ENCODE results near the gene LPP. TPM values are rescaled to one million over a fixed set of nuclear protein-coding genes. Genes with fewer than 3 reads are reported as not detected.

LPP gene
- total RNA-seq, 1 donor from 2014 or later, result 14.2 TPM

- H3K27me3 ChIP-seq (ENCODE audit: control insufficient read depth, insufficient read depth, low read length), result no peaks in the 10 kb centered on the region
- peak; percentile 93 for DNase-seq (ENCODE audit: low read depth)
- H3K4me3 ChIP-seq (ENCODE audit: low read depth, low read length), result no peak overlapping the region
- no peak for TF ChIP-seq CTCF (IDR thresholded peaks at IDR 0.05; ENCODE audit: insufficient read depth, low read length, severe bottlenecking)
- FAIRE-seq, result no peak
- H3K36me3 ChIP-seq (ENCODE audit: control insufficient read depth, insufficient read depth, low read length), result peaks cover 1% of the 10 kb centered on the region
Observed at GRCh38 chr3:188296761-188297612, 143.0 kb downstream of the LPP start.

GRCh38 chr3:188298585-188298984 lies 144.6 kb downstream of the LPP start:
- DNase-seq (ENCODE audit: low read depth) (no peak), FAIRE-seq (no peak)
- H3K36me3 ChIP-seq (ENCODE audit: control insufficient read depth, insufficient read depth, low read length), result peaks cover 1% of the 10 kb centered on the region
- no peak for TF ChIP-seq CTCF (IDR thresholded peaks at IDR 0.05; ENCODE audit: insufficient read depth, low read length, severe bottlenecking)
- no peaks in the 10 kb centered on the region for H3K27me3 ChIP-seq (ENCODE audit: control insufficient read depth, insufficient read depth, low read length)
- H3K4me3 ChIP-seq (ENCODE audit: low read depth, low read length), result no peak overlapping the region

GRCh38 chr3:188299068-188299467 lies 145.1 kb downstream of the LPP start:
- Histone ChIP-seq H3K27me3 (ENCODE audit: control insufficient read depth, insufficient read depth, low read length) (no peaks in the 10 kb centered on the region), H3K36me3 (ENCODE audit: control insufficient read depth, insufficient read depth, low read length) (peaks cover 1% of the 10 kb centered on the region), H3K4me3 (ENCODE audit: low read depth, low read length) (no peak overlapping the region)
- DNase-seq (ENCODE audit: low read depth) (no peak), FAIRE-seq (no peak)
- no peak for TF ChIP-seq CTCF (IDR thresholded peaks at IDR 0.05; ENCODE audit: insufficient read depth, low read length, severe bottlenecking)

- no peak for TF ChIP-seq CTCF (IDR thresholded peaks at IDR 0.05; ENCODE audit: insufficient read depth, low read length, severe bottlenecking)
- Histone ChIP-seq H3K36me3 (ENCODE audit: control insufficient read depth, insufficient read depth, low read length) (peaks cover 1% of the 10 kb centered on the region), H3K4me3 (ENCODE audit: low read depth, low read length) (no peak overlapping the region), H3K27me3 (ENCODE audit: control insufficient read depth, insufficient read depth, low read length) (no peaks in the 10 kb centered on the region)
- DNase-seq (ENCODE audit: low read depth) (no peak), FAIRE-seq (no peak)
Observed at GRCh38 chr3:188299708-188300107, 145.8 kb downstream of the LPP start.

- Histone ChIP-seq H3K4me3 (ENCODE audit: low read depth, low read length) (no peak overlapping the region), H3K27me3 (ENCODE audit: control insufficient read depth, insufficient read depth, low read length) (no peaks in the 10 kb centered on the region), H3K36me3 (ENCODE audit: control insufficient read depth, insufficient read depth, low read length) (peaks cover 1% of the 10 kb centered on the region)
- FAIRE-seq (no peak), DNase-seq (ENCODE audit: low read depth) (no peak)
- TF ChIP-seq CTCF (IDR thresholded peaks at IDR 0.05; ENCODE audit: insufficient read depth, low read length, severe bottlenecking), result no peak
Observed at GRCh38 chr3:188301147-188301546, 147.2 kb downstream of the LPP start.
